ENCODE measurements around the gene MINDY4.

GRCh38 chr7:30906014-30906413, 134.8 kb downstream of the MINDY4 start:
- TF ChIP-seq SUZ12 (IDR thresholded peaks at IDR 0.05; ENCODE audit: extremely low read depth, insufficient read depth, insufficient read length) (no peak), ZNF274 (IDR thresholded peaks at IDR 0.05; ENCODE audit: low read depth, low read length) (no peak), YY1 (IDR thresholded peaks at IDR 0.05; ENCODE audit: insufficient read depth, insufficient read length) (no peak)

Measured in NT2/D1 (cell line).